Measurements from ENCODE around the gene NTNG2. TPM values are rescaled to one million over a fixed set of nuclear protein-coding genes. Genes with fewer than 3 reads are reported as not detected.

Gene NTNG2
- total RNA-seq, 1 donor from 2014 or later: 0.42 TPM

- no peak for DNase-seq (ENCODE audit: low read depth)
- H3K27me3 ChIP-seq (ENCODE audit: control insufficient read depth, insufficient read depth, low read length): peaks cover 64% of the 10 kb centered on the region
- TF ChIP-seq, protein P1, sequence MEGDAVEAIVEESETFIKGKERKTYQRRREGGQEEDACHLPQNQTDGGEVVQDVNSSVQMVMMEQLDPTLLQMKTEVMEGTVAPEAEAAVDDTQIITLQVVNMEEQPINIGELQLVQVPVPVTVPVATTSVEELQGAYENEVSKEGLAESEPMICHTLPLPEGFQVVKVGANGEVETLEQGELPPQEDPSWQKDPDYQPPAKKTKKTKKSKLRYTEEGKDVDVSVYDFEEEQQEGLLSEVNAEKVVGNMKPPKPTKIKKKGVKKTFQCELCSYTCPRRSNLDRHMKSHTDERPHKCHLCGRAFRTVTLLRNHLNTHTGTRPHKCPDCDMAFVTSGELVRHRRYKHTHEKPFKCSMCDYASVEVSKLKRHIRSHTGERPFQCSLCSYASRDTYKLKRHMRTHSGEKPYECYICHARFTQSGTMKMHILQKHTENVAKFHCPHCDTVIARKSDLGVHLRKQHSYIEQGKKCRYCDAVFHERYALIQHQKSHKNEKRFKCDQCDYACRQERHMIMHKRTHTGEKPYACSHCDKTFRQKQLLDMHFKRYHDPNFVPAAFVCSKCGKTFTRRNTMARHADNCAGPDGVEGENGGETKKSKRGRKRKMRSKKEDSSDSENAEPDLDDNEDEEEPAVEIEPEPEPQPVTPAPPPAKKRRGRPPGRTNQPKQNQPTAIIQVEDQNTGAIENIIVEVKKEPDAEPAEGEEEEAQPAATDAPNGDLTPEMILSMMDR (IDR thresholded peaks at IDR 0.05; ENCODE audit: insufficient read depth, low read length, poor library complexity, severe bottlenecking): no peak
- no peak overlapping the region for H3K4me3 ChIP-seq (ENCODE audit: low read depth, low read length)
- no peaks in the 10 kb centered on the region for H3K36me3 ChIP-seq (ENCODE audit: control insufficient read depth, insufficient read depth, low read length)
These were observed 4.3 kb upstream of the NTNG2 start for GRCh38 chr9:132157347-132158116.

DNA sequence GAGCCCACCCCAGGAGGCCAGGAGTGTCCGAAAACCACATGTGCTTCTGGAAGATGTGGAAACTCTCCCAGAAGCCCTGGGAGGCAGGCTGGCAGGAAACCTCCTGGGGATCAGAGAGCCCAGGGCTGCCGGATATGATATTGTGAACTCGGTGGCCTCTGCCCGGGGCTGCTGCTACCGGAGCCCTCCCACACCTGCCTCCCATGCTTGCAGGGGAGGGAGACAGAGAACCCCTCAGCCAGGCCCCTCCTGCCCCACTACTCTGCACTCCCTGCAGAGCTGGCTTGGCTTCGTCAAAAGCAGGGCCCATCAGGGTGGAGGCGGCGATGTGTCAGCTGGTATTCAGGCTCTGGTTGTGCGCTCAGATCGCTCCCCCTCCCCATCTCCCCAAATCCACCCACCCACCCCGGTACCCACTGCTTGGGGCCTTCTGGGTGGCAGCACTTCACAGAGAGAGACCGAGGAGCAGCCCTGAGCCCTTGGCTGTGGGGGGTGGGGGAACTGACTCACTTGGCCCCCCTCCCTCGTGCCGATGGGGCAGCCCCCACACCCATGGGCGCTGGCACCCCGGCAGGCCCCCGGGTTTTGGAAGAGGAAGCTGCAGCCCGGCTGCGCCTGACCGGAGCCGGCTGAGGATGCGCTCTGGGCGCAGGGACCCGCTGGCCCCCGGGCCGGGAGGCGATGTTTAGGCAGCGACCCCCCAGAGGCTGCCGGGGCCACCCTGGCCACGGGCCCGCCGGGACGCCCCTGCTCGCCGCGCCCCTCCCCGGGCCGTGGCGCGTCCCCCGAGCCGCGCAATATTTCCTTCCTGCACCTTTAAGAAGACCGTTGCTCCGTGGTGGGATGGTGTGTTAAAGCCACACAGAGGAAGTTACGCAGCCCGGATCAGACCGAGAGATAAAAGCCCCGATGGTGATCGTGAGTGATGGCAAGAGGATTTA is 786 bp upstream of the NTNG2 start:
- peak overlapping the region; percentile 47 for H3K4me3 ChIP-seq (ENCODE audit: low read depth, low read length)
- peak; percentile 26 for DNase-seq (ENCODE audit: low read depth)
- TF ChIP-seq, protein P1 (IDR thresholded peaks at IDR 0.05; ENCODE audit: insufficient read depth, low read length, poor library complexity, severe bottlenecking): no peak
- no peaks in the 10 kb centered on the region for H3K36me3 ChIP-seq (ENCODE audit: control insufficient read depth, insufficient read depth, low read length)
- peaks cover 80% of the 10 kb centered on the region for H3K27me3 ChIP-seq (ENCODE audit: control insufficient read depth, insufficient read depth, low read length)

DNA sequence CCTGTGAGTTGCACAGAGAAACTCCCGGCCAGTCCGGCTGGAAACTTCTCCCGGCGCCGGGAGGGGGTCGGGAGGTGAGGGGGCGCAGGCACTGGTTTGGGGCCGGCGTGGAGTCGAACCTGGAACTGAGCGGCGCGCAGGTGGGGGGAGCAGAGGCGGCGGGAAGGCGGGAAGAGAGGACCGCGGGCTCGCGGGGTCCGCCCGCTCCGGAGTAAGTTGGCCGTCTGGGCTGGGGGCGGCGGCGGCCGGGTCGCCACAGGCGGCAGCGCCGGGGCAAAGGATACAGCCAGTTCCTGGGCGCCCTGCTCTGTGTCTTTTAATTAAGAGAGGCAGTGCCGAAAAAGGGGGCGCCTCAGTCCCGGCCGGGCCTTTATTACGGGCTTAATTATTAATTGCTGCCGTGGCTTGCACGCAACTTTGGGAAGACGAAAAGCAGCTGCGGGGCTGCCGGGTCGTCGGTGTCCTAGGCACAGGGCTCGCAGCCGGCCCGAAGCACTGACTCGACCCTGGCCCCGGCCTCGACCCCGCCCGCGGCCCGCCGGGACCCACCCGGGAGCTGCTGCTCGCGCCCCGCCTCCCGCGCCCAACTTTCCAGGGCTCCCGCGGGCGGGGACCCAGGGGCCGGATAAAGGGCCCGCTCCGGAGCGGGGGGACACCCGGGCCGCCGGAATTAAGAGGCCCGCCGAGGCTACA is 1.1 kb downstream of the NTNG2 start:
- Histone ChIP-seq H3K36me3 (ENCODE audit: control insufficient read depth, insufficient read depth, low read length) (no peaks in the 10 kb centered on the region), H3K27me3 (ENCODE audit: control insufficient read depth, insufficient read depth, low read length) (peaks cover 84% of the 10 kb centered on the region), H3K4me3 (ENCODE audit: low read depth, low read length) (peak overlapping the region; percentile 47)
- no peak for DNase-seq (ENCODE audit: low read depth)
- TF ChIP-seq, protein P1 (IDR thresholded peaks at IDR 0.05; ENCODE audit: insufficient read depth, low read length, poor library complexity, severe bottlenecking): no peak

GRCh38 chr9:132163457-132163875 is 1.6 kb downstream of the NTNG2 start:
- no peak for DNase-seq (ENCODE audit: low read depth)
- TF ChIP-seq, protein P1 (IDR thresholded peaks at IDR 0.05; ENCODE audit: insufficient read depth, low read length, poor library complexity, severe bottlenecking): no peak
- Histone ChIP-seq H3K36me3 (ENCODE audit: control insufficient read depth, insufficient read depth, low read length) (no peaks in the 10 kb centered on the region), H3K27me3 (ENCODE audit: control insufficient read depth, insufficient read depth, low read length) (peaks cover 83% of the 10 kb centered on the region), H3K4me3 (ENCODE audit: low read depth, low read length) (no peak overlapping the region)

DNA sequence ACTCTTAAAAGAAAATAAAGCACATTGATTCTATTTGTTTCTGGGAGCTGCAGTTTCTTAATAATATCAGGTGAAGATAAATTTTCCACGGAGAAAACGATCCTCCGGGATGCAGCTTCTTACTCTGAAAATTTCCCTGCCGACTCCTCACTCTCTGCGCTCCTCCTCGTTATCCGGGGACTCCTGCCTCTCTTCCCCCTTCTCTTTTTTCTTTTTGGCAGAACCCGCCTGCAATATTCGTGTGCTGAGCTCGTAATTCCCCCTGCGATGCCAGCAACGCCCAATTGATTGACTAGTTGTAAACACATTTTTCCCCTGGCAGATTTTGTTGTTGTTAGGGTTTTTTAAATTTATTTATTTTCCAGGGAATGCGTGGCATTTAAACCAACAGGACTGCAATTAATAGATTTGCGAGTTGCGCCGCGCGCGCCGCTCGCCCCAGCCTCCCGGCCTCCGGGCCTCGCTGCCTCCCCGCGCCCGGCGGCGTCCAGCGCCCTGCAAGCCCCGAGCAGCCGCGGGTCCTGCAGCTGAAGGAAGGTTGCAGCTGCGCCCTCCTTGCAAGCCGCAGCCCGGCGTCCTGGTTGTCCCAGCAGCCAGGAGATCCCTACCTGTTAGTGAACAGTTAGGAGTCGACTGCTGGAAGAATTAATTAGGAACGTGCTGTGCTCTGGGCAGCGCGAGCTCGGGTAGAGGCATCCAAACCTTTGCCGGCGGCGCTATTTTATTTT is 2.2 kb downstream of the NTNG2 start:
- TF ChIP-seq, protein P1 (IDR thresholded peaks at IDR 0.05; ENCODE audit: insufficient read depth, low read length, poor library complexity, severe bottlenecking): no peak
- no peak for DNase-seq (ENCODE audit: low read depth)
- Histone ChIP-seq H3K4me3 (ENCODE audit: low read depth, low read length) (no peak overlapping the region), H3K36me3 (ENCODE audit: control insufficient read depth, insufficient read depth, low read length) (no peaks in the 10 kb centered on the region), H3K27me3 (ENCODE audit: control insufficient read depth, insufficient read depth, low read length) (peaks cover 89% of the 10 kb centered on the region)
